Activated CD8-positive, alpha-beta T cell treated with anti-CD3 and anti-CD28 coated beads for 36 hours (primary cell): ENCODE measurements around the gene GCAT. TPM values are rescaled to one million over a fixed set of nuclear protein-coding genes. Genes with fewer than 3 reads are reported as not detected.

ENCODE experiments used
- ATAC-seq: fragments of 200-7000 bp; cut with Tn5 transposase; one replicate; pipeline ENCODE4 v1.10.0; 2021; ENCODE audit warnings: mild to moderate bottlenecking, moderate library complexity
- CTCF ChIA-PET: fragments of 350-600 bp; sonication (Branson Sonifier 250); formaldehyde crosslinking; loops from one replicate; lab custom pipeline; 2021; ENCODE audit warnings: antibody characterized with exemption; lab: Charles Lee
- POLR2A ChIA-PET: fragments of 350-600 bp; sonication (Branson Sonifier 250); formaldehyde crosslinking; loops from one replicate; lab custom pipeline; 2021; ENCODE audit warnings: antibody characterized with exemption; lab: Charles Lee
- DNase-seq: peaks from one replicate; pipeline ENCODE4 v3.0.0-alpha.2; 2020
- H3K27ac Mint-ChIP-seq: one replicate; pipeline ENCODE4 v1.8.0; 2021; ENCODE audit warnings: mild to moderate bottlenecking, mixed read lengths
- H3K27me3 Mint-ChIP-seq: one replicate; pipeline ENCODE4 v1.8.0; 2021; ENCODE audit warnings: mixed read lengths
- H3K36me3 Mint-ChIP-seq: one replicate; pipeline ENCODE4 v1.8.0; 2021; ENCODE audit warnings: low read depth, mixed read lengths
- H3K4me1 Mint-ChIP-seq: one replicate; pipeline ENCODE4 v1.8.0; 2021; ENCODE audit warnings: low read depth, mixed read lengths
- H3K4me3 Mint-ChIP-seq: one replicate; pipeline ENCODE4 v1.8.0; 2021; ENCODE audit warnings: mild to moderate bottlenecking, moderate library complexity, mixed read lengths
- H3K9me3 Mint-ChIP-seq: one replicate; pipeline ENCODE4 v1.8.0; 2021; ENCODE audit warnings: mixed read lengths
- intact Hi-C: fragments of 100-400 bp; cut with micrococcal nuclease; formaldehyde crosslinking; loops from one replicate; pipeline ENCODE4 v1.10.0; 2022
- total RNA-seq, 2 experiments: library from RNA; stranded (reverse); gene quantifications; one replicate each; pipeline ENCODE4 v1.2.3, GENCODE V29; 2021
- TF ChIP-seq, protein P1 (sequence below): fragments of 200-600 bp; IDR thresholded peaks from one replicate; pipeline ENCODE4 v1.8.0; 2022; ENCODE audit warnings: antibody characterized with exemption, mild to moderate bottlenecking

Gene GCAT
- total RNA-seq, 2 experiments from 2014 or later: 19.0 to 20.4 TPM

DNA sequence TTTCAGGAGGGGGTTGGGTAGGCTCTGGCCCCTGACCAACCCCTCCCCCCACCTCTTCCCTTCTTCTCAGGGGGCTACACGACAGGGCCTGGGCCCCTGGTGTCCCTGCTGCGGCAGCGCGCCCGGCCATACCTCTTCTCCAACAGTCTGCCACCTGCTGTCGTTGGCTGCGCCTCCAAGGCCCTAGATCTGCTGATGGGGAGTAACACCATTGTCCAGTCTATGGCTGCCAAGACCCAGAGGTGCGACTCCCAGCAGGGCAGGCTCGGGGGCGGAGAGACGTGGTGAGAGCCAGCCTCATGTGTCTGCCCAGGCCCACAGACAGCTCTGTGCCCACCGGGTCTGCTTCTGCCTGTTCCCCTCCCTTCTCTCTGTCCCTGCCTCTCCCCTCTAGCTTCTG is 7.9 kb downstream of the GCAT start:
- TF ChIP-seq, protein P1, sequence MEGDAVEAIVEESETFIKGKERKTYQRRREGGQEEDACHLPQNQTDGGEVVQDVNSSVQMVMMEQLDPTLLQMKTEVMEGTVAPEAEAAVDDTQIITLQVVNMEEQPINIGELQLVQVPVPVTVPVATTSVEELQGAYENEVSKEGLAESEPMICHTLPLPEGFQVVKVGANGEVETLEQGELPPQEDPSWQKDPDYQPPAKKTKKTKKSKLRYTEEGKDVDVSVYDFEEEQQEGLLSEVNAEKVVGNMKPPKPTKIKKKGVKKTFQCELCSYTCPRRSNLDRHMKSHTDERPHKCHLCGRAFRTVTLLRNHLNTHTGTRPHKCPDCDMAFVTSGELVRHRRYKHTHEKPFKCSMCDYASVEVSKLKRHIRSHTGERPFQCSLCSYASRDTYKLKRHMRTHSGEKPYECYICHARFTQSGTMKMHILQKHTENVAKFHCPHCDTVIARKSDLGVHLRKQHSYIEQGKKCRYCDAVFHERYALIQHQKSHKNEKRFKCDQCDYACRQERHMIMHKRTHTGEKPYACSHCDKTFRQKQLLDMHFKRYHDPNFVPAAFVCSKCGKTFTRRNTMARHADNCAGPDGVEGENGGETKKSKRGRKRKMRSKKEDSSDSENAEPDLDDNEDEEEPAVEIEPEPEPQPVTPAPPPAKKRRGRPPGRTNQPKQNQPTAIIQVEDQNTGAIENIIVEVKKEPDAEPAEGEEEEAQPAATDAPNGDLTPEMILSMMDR: no peak
- CTCF ChIA-PET: interaction anchor here (0.8 to 5.2 kb wide), 6 partner anchors 8 to 179 kb away, joined by 3 to 89 read pairs (median 4); partner anchors contain the start of gene GCAT
- Mint-ChIP-seq H3K4me1 (peaks cover 10% of the 10 kb centered on the region), H3K36me3 (peaks cover 2% of the 10 kb centered on the region), H3K9me3 (no peaks in the 10 kb centered on the region), H3K27ac (no peak overlapping the region), H3K27me3 (peaks cover 20% of the 10 kb centered on the region), H3K4me3 (no peak overlapping the region)
- POLR2A ChIA-PET: interaction anchor here (0.7 kb wide), 1 partner anchor 13 kb away, joined by 3 read pairs; no protein-coding TSS in a partner anchor
- ATAC-seq (no peak), DNase-seq (no peak)
- intact Hi-C loops: loop anchor here (5.0 kb wide), 2 partner anchors 47 to 117 kb away; no protein-coding TSS in a partner anchor

DNA sequence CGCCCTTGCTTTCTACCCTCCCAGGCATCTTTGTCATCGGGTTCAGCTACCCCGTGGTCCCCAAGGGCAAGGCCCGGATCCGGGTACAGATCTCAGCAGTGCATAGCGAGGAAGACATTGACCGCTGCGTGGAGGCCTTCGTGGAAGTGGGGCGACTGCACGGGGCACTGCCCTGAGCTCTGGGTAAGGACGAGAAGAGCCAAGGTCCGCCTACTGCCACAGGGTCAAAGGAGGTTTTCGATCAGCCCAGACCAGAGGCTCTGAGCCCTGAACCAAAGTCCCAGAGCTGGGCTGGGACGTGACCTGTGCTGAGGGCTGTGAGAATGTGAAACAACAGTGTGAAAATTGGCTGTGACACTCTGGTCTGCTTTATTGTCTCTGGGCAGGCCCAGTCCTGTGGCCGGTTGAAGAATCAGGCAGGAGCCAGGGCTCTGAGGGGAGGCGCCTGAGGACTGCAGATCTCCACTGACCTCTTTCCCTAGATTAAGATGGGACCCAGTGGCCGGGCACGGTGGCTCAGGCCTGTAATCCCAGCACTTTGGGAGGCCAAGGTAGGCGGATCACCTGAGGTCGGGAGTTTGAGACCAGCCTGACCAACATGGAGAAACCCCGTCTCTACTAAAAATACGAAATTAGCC is 8.9 kb downstream of the GCAT start:
- H3K36me3 Mint-ChIP-seq: peaks cover 2% of the 10 kb centered on the region
- ChIA-PET POLR2A (interaction anchor here (0.7 kb wide), 2 partner anchors 12 to 148 kb away, joined by 3 read pairs; no protein-coding TSS in a partner anchor), CTCF (interaction anchor here (0.7 to 5.2 kb wide), 29 partner anchors 9 to 180 kb away, joined by 3 to 89 read pairs (median 4); partner anchors contain the start of genes GCAT, MICALL1 and POLR2F)
- no peak overlapping the region for H3K4me3 Mint-ChIP-seq
- TF ChIP-seq, protein P1: no peak
- H3K9me3 Mint-ChIP-seq: no peaks in the 10 kb centered on the region
- ATAC-seq (no peak), DNase-seq (no peak)
- intact Hi-C loops: loop anchor here (5.0 kb wide), 2 partner anchors 46 to 116 kb away; no protein-coding TSS in a partner anchor
- no peak overlapping the region for H3K27ac Mint-ChIP-seq
- peaks cover 20% of the 10 kb centered on the region for H3K27me3 Mint-ChIP-seq
- H3K4me1 Mint-ChIP-seq: peaks cover 10% of the 10 kb centered on the region

DNA sequence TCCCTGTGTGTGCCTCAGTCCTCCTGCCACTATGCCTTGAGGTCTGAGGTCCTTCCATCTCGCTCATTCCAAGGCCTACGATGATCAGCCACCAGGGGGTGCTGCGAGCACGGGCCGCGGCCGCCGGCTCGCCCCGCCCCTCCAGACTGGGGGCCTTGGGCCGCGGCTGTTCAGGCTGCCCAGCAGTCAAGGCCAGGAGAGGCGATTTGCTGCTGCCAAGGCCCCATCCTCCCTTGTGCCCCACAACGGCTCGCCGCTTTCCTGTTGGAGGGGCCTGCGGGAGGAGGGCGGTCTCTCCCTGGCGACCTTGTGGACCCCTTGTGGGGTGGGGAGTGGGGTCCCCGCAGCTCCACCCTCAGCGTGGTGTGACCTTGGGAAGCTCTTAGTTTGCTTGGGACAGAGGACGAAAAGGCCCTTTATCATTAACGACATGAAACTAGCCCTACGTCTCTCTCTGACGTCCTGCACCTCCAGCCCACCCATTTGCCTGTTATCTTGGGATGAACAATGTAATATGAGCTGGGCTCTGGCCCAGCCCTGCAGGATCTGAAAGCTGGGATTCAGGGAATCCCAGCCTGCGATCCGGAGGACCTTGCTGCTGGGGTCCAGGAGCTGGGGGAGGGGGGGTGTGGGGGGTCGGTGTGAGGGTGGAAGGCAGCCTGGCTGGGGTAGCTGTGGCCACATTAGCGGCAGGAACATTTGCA is 10.1 kb downstream of the GCAT start:
- ATAC-seq (peak; percentile 84), DNase-seq (peak; percentile 83)
- ChIA-PET POLR2A (interaction anchor here (0.8 to 2.2 kb wide), 5 partner anchors 9 to 75 kb away, joined by 3 to 6 read pairs (median 3); partner anchors contain the start of gene EIF3L), CTCF (interaction anchor here (0.6 to 5.2 kb wide), 46 partner anchors 8 to 251 kb away, joined by 3 to 89 read pairs (median 4); partner anchors contain the start of genes ANKRD54, C22orf23, GCAT and LGALS1)
- Mint-ChIP-seq H3K4me1 (peaks cover 10% of the 10 kb centered on the region), H3K36me3 (peaks cover 2% of the 10 kb centered on the region), H3K9me3 (no peaks in the 10 kb centered on the region), H3K27ac (no peak overlapping the region), H3K27me3 (peaks cover 20% of the 10 kb centered on the region), H3K4me3 (no peak overlapping the region)
- intact Hi-C loops: loop anchor here (5.0 kb wide), 2 partner anchors 44 to 114 kb away; no protein-coding TSS in a partner anchor
- TF ChIP-seq, protein P1: peak; percentile 97

DNA sequence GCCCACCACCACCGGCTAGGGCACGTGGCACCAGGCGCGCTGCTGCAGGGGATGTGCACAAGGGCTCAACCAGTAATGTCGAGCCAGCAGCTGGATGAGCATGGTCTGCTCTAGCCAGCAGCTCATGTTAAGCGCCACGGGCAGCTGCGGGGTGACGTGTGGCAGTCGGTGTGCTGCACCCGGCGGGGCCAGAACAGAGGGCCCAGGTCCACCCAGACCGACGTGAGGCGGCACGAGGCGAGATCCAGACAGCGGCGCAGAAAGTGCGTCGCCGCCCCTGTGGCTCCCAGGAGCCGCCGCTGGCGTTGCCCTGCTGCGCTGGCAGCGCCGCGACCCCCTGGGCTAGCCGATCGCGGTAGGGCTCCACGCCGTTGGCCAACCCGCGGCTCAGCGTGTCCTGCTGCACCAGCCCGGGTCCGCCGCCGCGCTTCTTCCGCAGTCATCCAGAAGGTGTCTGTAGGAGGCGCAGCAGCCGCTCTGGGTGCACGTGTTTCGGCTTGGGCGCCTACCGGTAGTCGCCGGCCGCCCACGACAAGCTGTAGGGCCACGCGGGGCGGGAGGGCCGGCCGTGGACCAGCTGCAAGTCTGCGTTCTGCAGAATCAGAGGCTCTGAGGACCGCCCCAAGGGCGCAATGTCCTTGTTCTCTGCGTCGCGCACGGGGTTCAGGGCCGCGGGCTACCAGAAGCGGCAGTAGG is 10.8 kb downstream of the GCAT start:
- ChIA-PET CTCF (interaction anchor here (0.9 to 5.2 kb wide), 37 partner anchors 11 to 252 kb away, joined by 3 to 89 read pairs (median 4); partner anchors contain the start of genes ANKRD54, C22orf23, GCAT and LGALS1), POLR2A (interaction anchor here (0.7 to 2.2 kb wide), 6 partner anchors 9 to 106 kb away, joined by 3 to 6 read pairs (median 3); partner anchors contain the start of genes EIF3L and GCAT)
- ATAC-seq (peak; percentile 76), DNase-seq (peak; percentile 79)
- Mint-ChIP-seq H3K4me1 (peaks cover 10% of the 10 kb centered on the region), H3K9me3 (no peaks in the 10 kb centered on the region), H3K27me3 (peaks cover 22% of the 10 kb centered on the region), H3K36me3 (no peaks in the 10 kb centered on the region), H3K4me3 (peak overlapping the region; percentile 50), H3K27ac (no peak overlapping the region)
- TF ChIP-seq, protein P1: peak; percentile 56
- intact Hi-C loops: loop anchor here (5.0 kb wide), 2 partner anchors 44 to 114 kb away; no protein-coding TSS in a partner anchor
